H1 (cell line): Measurements from ENCODE around the gene UTS2B. TPM values are rescaled to one million over a fixed set of nuclear protein-coding genes. Genes with fewer than 3 reads are reported as not detected.

Experiments used
- CTCF ChIA-PET: fragments of 300-600 bp; sonication (Branson Sonifier 250); formaldehyde crosslinking; loops from one replicate; lab custom pipeline; 2021; ENCODE audit not compliant: partially characterized antibody; lab: Charles Lee
- POLR2A ChIA-PET: fragments of 300-600 bp; sonication (Branson Sonifier 250); formaldehyde crosslinking; loops from one replicate; lab custom pipeline; 2021; ENCODE audit warnings: inconsistent platforms; ENCODE audit not compliant: partially characterized antibody; lab: Charles Lee
- DNase-seq, 2 experiments: peaks; one replicate each; pipeline versions ENCODE4 v3.0.0 to v3.0.0-alpha.2; 2010 to 2022; ENCODE audit warnings: low spot score in 2 of 2, low read depth in 1 of 2, mixed read lengths in 1 of 2
- FAIRE-seq: peaks from 2 replicates; lab custom pipeline; 2011; peaks lifted over from hg19 to GRCh38; lab: Jason Lieb, UNC
- H2AFZ ChIP-seq: 2 replicates; pipeline ENCODE4 v1.8.1; 2012; ENCODE audit warnings: low read length, inconsistent platforms
- H2AK5ac ChIP-seq: 2 replicates; pipeline ENCODE4 v1.6.1; 2013; ENCODE audit warnings: low read depth, low read length
- H2BK120ac ChIP-seq: replicated peaks from 2 replicates; pipeline ENCODE3; 2013; ENCODE audit warnings: low read depth, low read length, inconsistent platforms
- H2BK12ac ChIP-seq: 2 replicates; pipeline ENCODE4 v1.6.1; 2013; ENCODE audit warnings: low read depth, low read length
- H2BK15ac ChIP-seq: 2 replicates; pipeline ENCODE4 v1.6.1; 2013; ENCODE audit warnings: low read length
- H2BK20ac ChIP-seq: 2 replicates; pipeline ENCODE4 v1.6.1; 2013; ENCODE audit warnings: low read length
- H2BK5ac ChIP-seq: 2 replicates; pipeline ENCODE4 v1.6.1; 2013; ENCODE audit warnings: low read depth, low read length
- H3K14ac ChIP-seq: 2 replicates; pipeline ENCODE4 v1.6.1; 2013; ENCODE audit warnings: inconsistent platforms; ENCODE audit not compliant: insufficient read length
- H3K18ac ChIP-seq: 2 replicates; pipeline ENCODE4 v1.6.1; 2013; ENCODE audit warnings: low read length; ENCODE audit errors: extremely low read depth
- H3K23ac ChIP-seq: 2 replicates; pipeline ENCODE4 v1.6.1; 2013; ENCODE audit warnings: inconsistent platforms; ENCODE audit not compliant: insufficient read length
- H3K23me2 ChIP-seq: 2 replicates; pipeline ENCODE4 v1.6.1; 2013; ENCODE audit warnings: low read depth, low read length
- H3K27ac ChIP-seq: 2 replicates; pipeline ENCODE4 v1.6.1; 2011; ENCODE audit warnings: low read depth, low read length, inconsistent platforms
- H3K27me3 ChIP-seq, 4 experiments: replicated peaks in 1 of 4; 1 replicate in 1 of 4; 2 replicates in 3 of 4; pipeline versions ENCODE4 v1.6.1 to v1.8.1; 2011 to 2013; ENCODE audit warnings: low read length in 3 of 4, mild to moderate bottlenecking in 3 of 4, inconsistent platforms in 2 of 4, mixed read lengths in 2 of 4, moderate library complexity in 1 of 4; ENCODE audit not compliant: control insufficient read depth in 3 of 4, insufficient read depth in 3 of 4; ENCODE audit errors: extremely low read depth in 1 of 4
- H3K36me3 ChIP-seq, 4 experiments: 2 replicates each; pipeline versions ENCODE4 v1.6.1 to v1.8.1; 2011 to 2013; ENCODE audit warnings: mild to moderate bottlenecking in 4 of 4, low read length in 3 of 4, moderate library complexity in 2 of 4, control low read depth in 1 of 4, inconsistent platforms in 1 of 4; ENCODE audit not compliant: insufficient read depth in 4 of 4, control insufficient read depth in 2 of 4
- H3K4ac ChIP-seq: replicated peaks from 2 replicates; pipeline ENCODE3; 2013; ENCODE audit warnings: low read length, low read depth, mixed read lengths, inconsistent platforms; ENCODE audit not compliant: insufficient read length
- H3K4me1 ChIP-seq, 4 experiments: replicated peaks in 1 of 4; 1 replicate in 1 of 4; 2 replicates in 3 of 4; pipeline versions ENCODE4 v1.6.1 to v1.8.1; 2011 to 2013; ENCODE audit warnings: low read length in 3 of 4, inconsistent platforms in 2 of 4, mixed read lengths in 1 of 4; ENCODE audit not compliant: insufficient read depth in 4 of 4, control insufficient read depth in 3 of 4
- H3K4me2 ChIP-seq, 2 experiments: 2 replicates each; pipeline versions ENCODE4 v1.6.1 to v1.8.1; 2011 to 2013; ENCODE audit warnings: low read depth in 2 of 2, low read length in 2 of 2, control low read depth in 1 of 2, inconsistent platforms in 1 of 2, mild to moderate bottlenecking in 1 of 2; ENCODE audit not compliant: insufficient read depth in 1 of 2
- H3K4me3 ChIP-seq, 4 experiments: fragments of 200-600, 300-600 bp in 1 of 4; sonication (generic), shearing (Covaris generic), sonication (Bioruptor Twin) in 1 of 4; 2 replicates each; pipeline versions ENCODE4 v1.5.1 to v1.8.1; 2011 to 2016; ENCODE audit warnings: low read length in 4 of 4, low read depth in 3 of 4, control low read depth in 2 of 4, inconsistent platforms in 2 of 4, mild to moderate bottlenecking in 2 of 4, mixed read lengths in 1 of 4, moderate library complexity in 1 of 4; ENCODE audit not compliant: insufficient read depth in 2 of 4; ENCODE audit errors: extremely low read depth in 1 of 4
- H3K56ac ChIP-seq: replicated peaks from 2 replicates; pipeline ENCODE3; 2013; ENCODE audit warnings: low read depth, mild to moderate bottlenecking, mixed read lengths, low read length, inconsistent platforms; ENCODE audit not compliant: insufficient read length
- H3K79me1 ChIP-seq: 2 replicates; pipeline ENCODE4 v1.6.1; 2013; ENCODE audit warnings: low read depth, low read length, control low read depth
- H3K79me2 ChIP-seq, 2 experiments: 2 replicates each; pipeline versions ENCODE4 v1.6.1 to v1.8.1; 2012 to 2013; ENCODE audit warnings: low read length in 2 of 2, mild to moderate bottlenecking in 2 of 2, inconsistent platforms in 1 of 2; ENCODE audit not compliant: insufficient read depth in 2 of 2, control insufficient read depth in 1 of 2
- H3K9ac ChIP-seq, 4 experiments: replicated peaks in 1 of 4; 1 replicate in 1 of 4; 2 replicates in 3 of 4; pipeline versions ENCODE4 v1.6.1 to v1.8.1; 2011 to 2013; ENCODE audit warnings: low read depth in 3 of 4, low read length in 3 of 4, control low read depth in 2 of 4, mild to moderate bottlenecking in 2 of 4, moderate library complexity in 2 of 4, inconsistent platforms in 1 of 4; ENCODE audit errors: extremely low read depth in 1 of 4
- H3K9me3 ChIP-seq, 2 experiments: 2 replicates each; pipeline versions ENCODE4 v1.6.1 to v1.8.1; 2012 to 2013; ENCODE audit warnings: mild to moderate bottlenecking in 2 of 2, moderate library complexity in 2 of 2, control low read depth in 1 of 2, inconsistent platforms in 1 of 2, low read depth in 1 of 2, low read length in 1 of 2, mixed read lengths in 1 of 2; ENCODE audit not compliant: insufficient read depth in 2 of 2
- H4K20me1 ChIP-seq, 2 experiments: replicated peaks in 1 of 2; 2 replicates each; pipeline versions ENCODE3 to v1.8.1; 2011 to 2013; ENCODE audit warnings: inconsistent platforms in 2 of 2, low read length in 2 of 2, mild to moderate bottlenecking in 1 of 2; ENCODE audit not compliant: insufficient read depth in 2 of 2, control insufficient read depth in 1 of 2
- H4K5ac ChIP-seq: 2 replicates; pipeline ENCODE4 v1.6.1; 2013; ENCODE audit warnings: low read length, low read depth, mixed read lengths, inconsistent platforms; ENCODE audit not compliant: insufficient read length
- H4K8ac ChIP-seq: 2 replicates; pipeline ENCODE4 v1.8.0; 2013; ENCODE audit warnings: mild to moderate bottlenecking, moderate library complexity, low read length, inconsistent platforms; ENCODE audit not compliant: insufficient read depth; ENCODE audit errors: extremely low read depth
- H4K91ac ChIP-seq: replicated peaks from 2 replicates; pipeline ENCODE3; 2013; ENCODE audit warnings: low read length, mixed read lengths, inconsistent platforms; ENCODE audit not compliant: insufficient read length
- BCL11A ChIP-seq, 2 experiments: IDR thresholded peaks; one replicate each; pipeline ENCODE4 v1.6.1; 2011; ENCODE audit warnings: low read depth in 2 of 2, low read length in 2 of 2, mild to moderate bottlenecking in 2 of 2
- BRCA1 ChIP-seq: IDR thresholded peaks from 2 replicates; pipeline ENCODE4 v1.6.1; 2012; ENCODE audit warnings: low read depth, low read length, improper control_type of control experiment
- CBX5 ChIP-seq: fragments of 300-800, 300-1000 bp; sonication (generic); IDR thresholded peaks from 2 replicates; pipeline ENCODE4 v1.7.1; 2016; ENCODE audit warnings: antibody characterized with exemption, low read length, low read depth
- CBX8 ChIP-seq: fragments of 300-800, 300-1000 bp; sonication (generic); IDR thresholded peaks from 2 replicates; pipeline ENCODE4 v1.7.1; 2016; ENCODE audit warnings: low read depth, low read length, borderline replicate concordance
- CHD1 ChIP-seq: IDR thresholded peaks from 2 replicates; pipeline ENCODE4 v1.6.1; 2012; ENCODE audit warnings: low read depth, low read length, improper control_type of control experiment
- JUND ChIP-seq: IDR thresholded peaks from 2 replicates; pipeline ENCODE4 v1.6.1; 2011; ENCODE audit warnings: mild to moderate bottlenecking, improper control_type of control experiment, low read length
- PHF8 ChIP-seq: fragments of 200-600 bp; sonication (generic); conservative IDR thresholded peaks from 2 replicates; pipeline ENCODE4 v1.7.1; 2012; ENCODE audit warnings: low read depth, mild to moderate bottlenecking, inconsistent platforms, low read length, moderate library complexity
- POLR2AphosphoS5 ChIP-seq: IDR thresholded peaks from 2 replicates; pipeline ENCODE4 v1.6.1; 2011; ENCODE audit warnings: low read depth, low read length
- SAP30 ChIP-seq: fragments of 300-600 bp; sonication (generic); IDR thresholded peaks from 2 replicates; pipeline ENCODE4 v1.7.1; 2012; ENCODE audit warnings: low read length, moderate library complexity, mild to moderate bottlenecking, inconsistent platforms; ENCODE audit not compliant: insufficient read depth, insufficient replicate concordance
- SUZ12 ChIP-seq: fragments of 200-600 bp; sonication (generic); IDR thresholded peaks from 2 replicates; pipeline ENCODE4 v1.6.1; 2012; ENCODE audit warnings: mild to moderate bottlenecking, inconsistent platforms, low read length, moderate library complexity, mixed read lengths
- TAF1 ChIP-seq: IDR thresholded peaks from 2 replicates; pipeline ENCODE4 v1.6.1; 2011; ENCODE audit warnings: mild to moderate bottlenecking, low read depth, low read length
- TAF7 ChIP-seq: optimal IDR thresholded peaks from 2 replicates; pipeline ENCODE3; 2011; ENCODE audit warnings: low read depth, mild to moderate bottlenecking, inconsistent platforms, low read length, moderate library complexity, borderline replicate concordance
- WGBS, 2 experiments: shearing (Covaris generic) in 1 of 2; methylation state at CpG; one replicate each; pipeline versions ENCODE4 v1.1.6 to v1.1.7; 2013 to 2015; ENCODE audit warnings: low lambda C conversion rate in 2 of 2, mixed read lengths in 2 of 2, inconsistent platforms in 1 of 2, low coverage in 1 of 2, missing lambda C conversion rate in 1 of 2; ENCODE audit not compliant: insufficient replicate concordance in 2 of 2, insufficient coverage in 1 of 2, insufficient read length in 1 of 2; ENCODE audit errors: extremely low coverage in 1 of 2, missing lambda C conversion rate in 1 of 2; 5-methylcytosine and 5-hydroxymethylcytosine counted together
- polyA plus RNA-seq, 7 experiments: library from polyadenylated mRNA; depleted of rRNA in 3 of 7; stranded (reverse) in 5 of 7; unstranded in 2 of 7; fragments of >200 nt in 5 of 7; fragments of 200-250 nt in 2 of 7; gene quantifications; 1 replicate in 5 of 7; 2 replicates in 1 of 7; 4 replicates in 1 of 7; pipeline versions ENCODE4 v1.2.1 to v1.2.3, GENCODE V29; 2011 to 2013; ENCODE audit warnings: missing spikeins in 2 of 7, mixed read lengths in 2 of 7
- total RNA-seq: library from RNA; stranded (reverse); fragmentation: NEBNext Ultra II Directional; extraction: Animal tissue kit (Norgen Biotek cat#: 25700); gene quantifications from 2 replicates; pipeline ENCODE4 v1.2.1, GENCODE V29; 2021
- TF ChIP-seq, protein P1 (sequence below): IDR thresholded peaks from 2 replicates; pipeline ENCODE4 v1.6.1; 2012; ENCODE audit warnings: inconsistent platforms

UTS2B gene
- total and polyA plus RNA-seq, 2 of the 8 experiments (the other 6 are each of a cell fraction or from before 2014, with no cell fraction given) = not detected

DNA sequence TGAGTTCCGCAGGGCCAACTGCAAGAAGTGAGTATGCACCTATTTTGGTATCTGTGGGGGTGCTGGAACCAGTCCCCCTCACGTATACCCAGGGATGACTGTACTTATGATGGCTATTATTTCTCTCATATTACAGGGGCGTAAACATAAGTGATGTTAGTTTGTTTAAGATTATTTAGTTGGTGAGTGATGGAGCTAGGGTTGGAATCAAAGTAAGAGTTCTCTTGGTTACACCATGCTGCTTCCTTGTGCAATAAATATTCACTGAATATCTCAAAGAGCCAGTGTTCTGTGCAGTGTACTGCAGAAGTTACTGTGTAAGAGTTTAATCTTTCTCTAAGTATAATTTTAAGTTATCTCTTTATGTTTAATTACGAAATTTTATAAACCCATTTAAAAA is 12.8 kb upstream of the UTS2B start:
- no peak for DNase-seq
- H2BK120ac ChIP-seq = no peak overlapping the region
- H3K27ac ChIP-seq = no peak overlapping the region
- no peak overlapping the region for H4K5ac ChIP-seq
- no peak overlapping the region for H3K4me3 ChIP-seq
- H3K56ac ChIP-seq = no peak overlapping the region
- WGBS, 2 experiments = 82 to 100% methylated on average over 1 to 4 of the region's 4 CpGs
- FAIRE-seq = no peak
- H3K23ac ChIP-seq = no peak overlapping the region
- no peak overlapping the region for H3K14ac ChIP-seq
- no peak overlapping the region for H2AK5ac ChIP-seq
- H2BK15ac ChIP-seq = no peak overlapping the region
- no peaks in the 10 kb centered on the region for H3K36me3 ChIP-seq
- H3K27me3 ChIP-seq = no peaks in the 10 kb centered on the region
- H3K4me2 ChIP-seq = no peak overlapping the region
- peaks cover 0 to 29% of the 10 kb centered on the region in 2 experiments; a peak in 3 of 4 replicates for H3K79me2 ChIP-seq
- H2BK12ac ChIP-seq = no peak overlapping the region
- peaks cover 0 to 1% of the 10 kb centered on the region in 2 experiments for H4K20me1 ChIP-seq
- no peak for TF ChIP-seq POLR2AphosphoS5
- no peak for TF ChIP-seq SAP30
- TF ChIP-seq BCL11A (IDR thresholded peaks at IDR 0.05; ENCODE audit: low read depth in 2 of 2, low read length in 2 of 2) = no peak
- TF ChIP-seq CBX5 = no peak
- TF ChIP-seq CHD1 = no peak
- no peak for TF ChIP-seq CBX8
- no peak for TF ChIP-seq PHF8
- no peak for TF ChIP-seq TAF1
- TF ChIP-seq JUND = no peak
- TF ChIP-seq, protein P1, sequence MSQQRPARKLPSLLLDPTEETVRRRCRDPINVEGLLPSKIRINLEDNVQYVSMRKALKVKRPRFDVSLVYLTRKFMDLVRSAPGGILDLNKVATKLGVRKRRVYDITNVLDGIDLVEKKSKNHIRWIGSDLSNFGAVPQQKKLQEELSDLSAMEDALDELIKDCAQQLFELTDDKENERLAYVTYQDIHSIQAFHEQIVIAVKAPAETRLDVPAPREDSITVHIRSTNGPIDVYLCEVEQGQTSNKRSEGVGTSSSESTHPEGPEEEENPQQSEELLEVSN = no peak
- TF ChIP-seq BRCA1 = no peak
- TF ChIP-seq SUZ12 = no peak
- no peak for TF ChIP-seq TAF7
- H2BK5ac ChIP-seq = no peak overlapping the region
- no peak overlapping the region for H3K9ac ChIP-seq
- no peaks in the 10 kb centered on the region for H3K9me3 ChIP-seq
- H3K18ac ChIP-seq = no peak overlapping the region
- no peaks in the 10 kb centered on the region for H3K4me1 ChIP-seq
- POLR2A ChIA-PET = no interaction called here
- H3K4ac ChIP-seq = no peak overlapping the region
- H4K8ac ChIP-seq = no peak overlapping the region
- CTCF ChIA-PET = no interaction called here
- H2BK20ac ChIP-seq = no peak overlapping the region
- H2AFZ ChIP-seq = no peak overlapping the region
- H4K91ac ChIP-seq = no peak overlapping the region
- no peaks in the 10 kb centered on the region for H3K23me2 ChIP-seq
- H3K79me1 ChIP-seq = no peaks in the 10 kb centered on the region
